AG04449 (cell line): ENCODE data around the gene PRPF39.

Experiments
- CTCF ChIA-PET: fragments of 350-600 bp; formaldehyde crosslinking; extraction: SDS; loops from one replicate; lab custom pipeline; 2021; ENCODE audit warnings: antibody characterized with exemption; lab: Yijun Ruan, JAX
- POLR2A ChIA-PET: fragments of 400-600, 350-600 bp; formaldehyde crosslinking; extraction: SDS; loops from one replicate; lab custom pipeline; 2020; ENCODE audit warnings: antibody characterized with exemption, inconsistent platforms; lab: Yijun Ruan, JAX
- DNase-seq: peaks from one replicate; pipeline ENCODE4 v3.0.0-alpha.2; 2010; ENCODE audit warnings: low read depth, low spot score
- H3K4me3 ChIP-seq: 2 replicates; pipeline ENCODE4 v1.5.1; 2011; ENCODE audit warnings: low read depth, mild to moderate bottlenecking, control low read depth, low read length
- CTCF ChIP-seq: IDR thresholded peaks from one replicate; pipeline ENCODE4 v1.5.1; 2011; ENCODE audit warnings: mild to moderate bottlenecking, moderate library complexity, low read length, control low read depth, inconsistent platforms; ENCODE audit not compliant: insufficient read depth; ENCODE audit errors: missing control alignments

PRPF39 gene

GRCh38 chr14:45060551-45060950 is 23.4 kb upstream of the PRPF39 start:
- ChIA-PET CTCF (no interaction called here), POLR2A (no interaction called here)
- no peak for TF ChIP-seq CTCF
- no peak overlapping the region for H3K4me3 ChIP-seq
- no peak for DNase-seq

GRCh38 chr14:45065540-45065939 is 18.4 kb upstream of the PRPF39 start:
- POLR2A ChIA-PET, result no interaction called here
- no peak for TF ChIP-seq CTCF
- CTCF ChIA-PET, result no interaction called here
- no peak overlapping the region for H3K4me3 ChIP-seq
- no peak for DNase-seq

GRCh38 chr14:45065956-45066355 is 18.0 kb upstream of the PRPF39 start:
- ChIA-PET CTCF (interaction anchor here (2.1 kb wide), 1 partner anchor 14 kb away, joined by 5 read pairs; no protein-coding TSS in a partner anchor), POLR2A (no interaction called here)
- no peak for DNase-seq
- H3K4me3 ChIP-seq, result no peak overlapping the region
- no peak for TF ChIP-seq CTCF

- ChIA-PET POLR2A (no interaction called here), CTCF (interaction anchor here (2.1 kb wide), 1 partner anchor 15 kb away, joined by 5 read pairs; no protein-coding TSS in a partner anchor)
- no peak overlapping the region for H3K4me3 ChIP-seq
- DNase-seq, result no peak
- no peak for TF ChIP-seq CTCF
These were observed 17.2 kb upstream of the PRPF39 start for GRCh38 chr14:45066667-45067066.

- CTCF ChIA-PET, result no interaction called here
- POLR2A ChIA-PET, result no interaction called here
- H3K4me3 ChIP-seq, result no peak overlapping the region
- no peak for TF ChIP-seq CTCF
- DNase-seq, result no peak
These were observed 15.5 kb upstream of the PRPF39 start for GRCh38 chr14:45068396-45068795.

GRCh38 chr14:45070215-45070614 is 13.7 kb upstream of the PRPF39 start:
- H3K4me3 ChIP-seq, result no peak overlapping the region
- ChIA-PET CTCF (no interaction called here), POLR2A (no interaction called here)
- TF ChIP-seq CTCF, result no peak
- no peak for DNase-seq
